Measurements from ENCODE around the gene ALPG. TPM values are rescaled to one million over a fixed set of nuclear protein-coding genes. Genes with fewer than 3 reads are reported as not detected.
"Not testable (repeated sequence)": the region's sequence is repeated elsewhere in the genome, so short reads cannot be mapped to it uniquely, and the experiment has no call there.

Gene ALPG
- not detected for total RNA-seq
- long read RNA-seq = 0 reads

DNA sequence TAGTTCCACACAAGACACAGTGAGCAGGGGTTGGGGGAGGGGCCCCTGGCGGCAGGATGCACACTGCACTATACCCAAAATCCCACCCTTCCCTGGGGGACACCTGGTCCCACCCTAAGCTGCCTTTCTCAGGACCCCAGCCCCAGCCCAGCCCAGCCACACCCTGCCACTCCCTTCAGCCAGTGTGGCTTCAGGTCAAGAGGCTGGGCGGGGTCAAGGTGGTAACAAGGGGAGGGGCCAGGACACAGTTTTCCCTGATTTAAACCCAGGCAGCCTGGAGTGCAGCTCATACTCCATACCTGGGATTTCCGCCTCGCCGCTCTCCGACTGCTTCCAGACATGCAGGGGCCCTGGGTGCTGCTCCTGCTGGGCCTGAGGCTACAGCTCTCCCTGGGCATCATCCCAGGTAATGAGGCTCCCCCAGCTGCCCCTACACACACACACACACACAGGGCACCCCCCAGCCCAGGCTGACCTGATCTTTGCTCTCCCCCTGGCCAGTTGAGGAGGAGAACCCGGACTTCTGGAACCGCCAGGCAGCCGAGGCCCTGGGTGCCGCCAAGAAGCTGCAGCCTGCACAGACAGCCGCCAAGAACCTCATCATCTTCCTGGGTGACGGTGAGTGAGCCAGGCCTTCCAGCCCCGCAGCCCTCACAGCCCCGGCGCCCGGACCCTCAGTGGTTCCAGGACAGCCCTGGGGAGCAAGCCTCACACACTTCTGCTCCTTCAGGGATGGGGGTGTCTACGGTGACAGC is at the start of gene ALPG:
ALPG (plus strand) TSS at position 289 of the 755 bp plus-strand sequence; CDS start at position 340, 51 bp downstream.
- intact Hi-C loops (cut with micrococcal nuclease) = no loop called here
- ATAC-seq (no peak), DNase-seq (no peak)

DNA sequence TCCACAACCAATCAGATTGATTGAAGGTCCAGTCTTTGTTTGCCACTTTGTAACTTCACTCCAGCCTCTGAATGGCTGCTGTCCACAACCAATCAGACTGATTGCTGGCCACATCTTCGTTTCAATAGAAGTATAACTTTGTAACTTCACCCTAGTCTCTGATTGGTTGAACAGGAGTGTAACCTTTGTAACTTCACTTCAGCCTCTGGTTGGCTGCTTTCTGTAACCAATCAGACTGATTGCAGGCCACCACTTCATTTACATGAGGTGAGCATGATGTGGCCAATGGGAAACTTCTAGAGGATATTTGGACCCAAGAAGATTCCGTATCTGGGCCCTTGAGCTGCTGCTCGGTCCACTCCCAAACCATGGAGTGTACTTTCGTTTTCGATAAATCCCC is 45.0 kb upstream of the ALPG start:
- intact Hi-C loops (cut with micrococcal nuclease) = no loop called here
- ATAC-seq = no peak
- no peak for DNase-seq

DNA sequence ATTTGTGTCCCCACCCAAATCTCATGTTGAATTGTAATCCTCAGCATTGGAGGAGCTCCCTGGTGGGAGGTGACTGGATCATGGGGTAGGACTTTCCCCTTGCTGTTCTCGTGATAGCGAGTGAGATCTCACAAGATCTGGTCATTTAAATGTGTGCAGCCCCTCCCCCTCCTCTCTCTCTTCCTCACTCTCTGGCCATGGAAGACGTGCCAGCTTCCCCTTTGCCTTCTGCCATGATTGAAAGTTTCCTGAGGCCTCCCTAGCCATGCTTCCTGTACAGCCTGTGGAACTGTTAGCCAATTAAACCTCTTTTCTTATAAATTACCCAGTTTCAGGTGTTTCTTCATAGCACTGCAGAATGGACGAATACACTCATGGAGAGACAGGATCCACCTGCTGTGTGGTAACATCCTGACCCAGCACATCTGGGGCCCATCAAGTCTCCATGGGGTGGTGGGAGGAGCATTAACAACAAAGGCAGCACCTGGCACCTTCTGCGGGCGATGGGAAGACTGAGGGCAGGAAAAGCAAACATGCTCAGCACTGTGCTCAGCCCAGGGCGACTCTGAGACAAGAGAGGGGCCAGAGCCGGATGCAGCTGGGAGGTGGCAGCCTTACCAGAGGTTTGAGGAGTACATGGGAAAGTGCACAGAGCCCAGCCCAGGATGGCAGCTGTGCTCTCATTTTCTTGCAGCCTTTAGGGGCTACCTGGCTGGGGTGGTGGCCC is 44.3 kb upstream of the ALPG start:
- ATAC-seq = no peak
- no peak for DNase-seq
- intact Hi-C loops (cut with micrococcal nuclease) = no loop called here

DNA sequence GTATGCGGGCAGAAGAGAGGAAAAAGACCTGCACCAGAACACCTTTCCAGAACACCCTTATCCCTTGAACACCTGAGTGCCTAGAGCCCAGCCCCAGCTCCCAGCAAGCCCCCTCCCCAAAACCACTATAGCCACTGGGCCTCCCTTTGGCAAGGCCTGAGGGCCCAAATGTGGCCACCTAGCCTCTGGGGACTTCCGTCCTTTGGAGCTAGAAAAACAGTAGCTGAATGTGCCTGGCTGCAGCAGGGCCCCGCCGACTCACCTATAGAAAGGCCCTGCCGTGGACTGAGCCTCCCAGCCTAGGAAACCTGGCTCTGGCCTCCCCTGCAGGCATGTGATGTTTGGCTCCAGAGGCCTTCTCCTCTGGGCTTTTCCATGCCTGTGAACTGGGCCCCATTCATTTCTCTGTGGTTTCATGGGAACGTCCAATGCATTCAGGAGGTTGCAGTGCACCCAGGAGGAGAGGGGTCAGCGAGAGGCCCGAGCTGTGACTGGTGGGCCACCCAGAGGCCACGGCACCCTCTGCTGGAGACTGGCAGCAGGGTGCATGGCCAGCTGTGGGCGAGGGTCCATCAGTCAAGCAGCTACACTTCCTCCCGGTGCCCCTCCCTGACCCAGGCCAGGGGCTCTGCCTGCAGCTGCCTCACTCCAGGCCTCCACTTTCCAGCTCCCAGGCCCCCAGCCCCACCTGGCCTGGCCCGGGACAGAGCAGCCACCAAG is 43.4 kb upstream of the ALPG start:
- DNase-seq; ATAC-seq; intact Hi-C loops (cut with micrococcal nuclease): not testable (repeated sequence)

DNA sequence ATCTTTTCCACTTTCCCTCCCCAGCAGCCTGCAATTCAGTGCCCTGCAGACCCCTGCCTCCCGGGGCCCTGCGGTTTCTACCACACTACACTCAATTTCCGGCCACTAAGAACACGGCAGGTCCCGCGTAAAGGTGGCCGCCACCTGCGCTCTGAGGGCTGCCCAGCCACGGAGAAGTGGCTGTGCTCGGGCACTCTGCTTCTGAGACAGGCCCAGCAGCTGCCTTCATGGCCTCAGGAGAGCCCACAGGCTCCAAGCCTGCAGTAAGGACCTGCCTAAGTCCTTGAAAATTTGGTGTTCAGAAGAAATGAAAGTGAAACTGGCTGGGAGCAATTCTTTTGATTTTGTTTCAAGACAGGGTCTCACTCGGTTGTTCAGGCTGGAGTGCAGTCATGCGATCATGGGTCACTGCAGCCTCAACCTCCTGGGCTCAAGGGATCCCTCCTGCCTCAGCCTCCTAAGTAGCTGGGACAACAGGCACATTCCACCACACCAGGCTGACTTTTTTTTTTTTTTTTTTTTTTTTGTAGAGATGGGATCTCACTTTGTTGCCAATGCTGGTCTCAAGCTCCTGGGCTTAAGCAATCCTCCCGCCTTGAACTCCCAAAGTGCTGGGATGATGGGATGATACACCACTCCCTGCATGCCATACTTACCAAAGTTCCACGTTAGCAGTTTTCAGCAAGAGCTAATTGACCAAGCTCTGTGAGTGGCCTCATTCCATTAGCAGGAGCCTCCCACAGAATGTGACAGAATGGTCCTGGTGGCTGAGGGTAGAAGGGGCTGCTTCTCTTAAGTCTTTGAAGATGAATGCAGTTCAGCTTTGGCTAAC is 42.6 kb upstream of the ALPG start:
- DNase-seq (no peak), ATAC-seq (no peak)
- intact Hi-C loops (cut with micrococcal nuclease) = no loop called here

DNA sequence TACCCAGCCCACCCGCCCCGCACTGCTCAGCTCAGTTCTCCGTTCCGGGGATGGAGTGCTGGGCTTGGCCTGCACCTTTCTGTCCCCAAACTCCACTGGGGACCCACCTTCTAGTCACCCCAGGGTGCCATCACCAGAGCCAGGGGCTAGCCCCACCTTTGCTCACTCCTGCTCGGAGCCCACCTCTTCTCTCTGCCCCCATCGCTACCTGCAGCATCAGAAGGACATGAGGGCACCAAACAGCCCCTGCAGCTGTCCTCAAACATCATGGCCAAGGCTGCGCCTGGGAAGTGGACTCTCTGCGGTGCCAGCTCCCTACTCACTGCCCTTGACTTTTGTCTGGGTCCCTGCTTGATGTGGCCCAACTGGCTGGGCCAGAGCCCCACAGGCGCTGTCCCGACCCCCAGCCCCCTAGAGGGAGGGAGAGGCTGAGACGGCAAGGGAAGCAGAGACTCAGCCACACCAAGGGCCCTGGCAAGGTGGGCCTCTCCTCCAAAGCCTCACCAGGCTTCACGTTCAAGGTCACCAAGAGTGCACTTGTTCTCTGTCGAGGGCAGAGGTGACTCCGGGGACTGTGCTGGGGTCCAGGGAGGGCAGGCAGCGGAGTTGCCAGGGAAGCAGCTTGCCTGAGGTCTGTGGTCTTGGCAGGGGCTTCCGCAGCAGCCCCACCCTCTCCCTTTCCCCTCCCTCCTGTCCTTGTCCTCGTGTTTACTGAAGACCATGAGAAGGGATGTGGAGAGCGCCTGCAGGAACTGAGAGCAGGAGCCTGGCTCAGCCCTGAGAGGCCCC is 41.6 kb upstream of the ALPG start:
- ATAC-seq; DNase-seq; intact Hi-C loops (cut with micrococcal nuclease): not testable (repeated sequence)

DNA sequence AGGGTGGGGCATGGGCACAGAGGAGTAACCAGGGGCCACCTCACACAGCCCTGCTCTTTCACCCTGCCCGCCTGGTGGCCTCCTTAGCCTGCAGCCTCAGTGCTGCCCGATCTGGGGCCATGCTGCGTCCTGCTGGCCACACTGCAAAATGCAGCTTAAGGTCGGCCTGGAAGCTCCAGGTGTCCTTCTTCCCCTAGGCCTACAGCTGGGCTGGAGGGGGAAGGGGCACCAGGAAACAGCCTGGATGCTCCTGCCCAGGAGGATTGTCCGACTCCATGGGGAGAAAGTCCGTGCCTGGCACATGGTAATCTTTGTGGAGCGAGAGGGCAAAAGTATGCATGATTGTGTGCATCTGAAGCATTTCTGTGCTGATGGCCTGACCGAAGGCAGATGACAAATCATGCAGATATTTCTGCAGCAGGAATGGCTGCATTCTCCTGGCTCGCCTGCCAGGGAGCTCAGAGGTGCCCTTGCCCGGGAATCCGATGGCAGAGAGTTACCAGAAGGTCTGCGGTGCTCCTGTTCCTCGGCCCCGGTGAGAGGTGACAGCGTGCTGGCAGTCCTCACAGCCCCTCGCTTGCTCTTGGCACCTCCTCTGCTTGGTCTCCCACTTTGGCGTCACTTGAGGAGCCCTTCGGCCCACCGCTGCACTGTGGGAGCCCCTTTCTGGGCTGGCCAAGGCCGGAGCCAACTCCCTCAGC is 40.9 kb upstream of the ALPG start:
- ATAC-seq (peak; percentile 59), DNase-seq (no peak)
- intact Hi-C loops (cut with micrococcal nuclease) = no loop called here

DNA sequence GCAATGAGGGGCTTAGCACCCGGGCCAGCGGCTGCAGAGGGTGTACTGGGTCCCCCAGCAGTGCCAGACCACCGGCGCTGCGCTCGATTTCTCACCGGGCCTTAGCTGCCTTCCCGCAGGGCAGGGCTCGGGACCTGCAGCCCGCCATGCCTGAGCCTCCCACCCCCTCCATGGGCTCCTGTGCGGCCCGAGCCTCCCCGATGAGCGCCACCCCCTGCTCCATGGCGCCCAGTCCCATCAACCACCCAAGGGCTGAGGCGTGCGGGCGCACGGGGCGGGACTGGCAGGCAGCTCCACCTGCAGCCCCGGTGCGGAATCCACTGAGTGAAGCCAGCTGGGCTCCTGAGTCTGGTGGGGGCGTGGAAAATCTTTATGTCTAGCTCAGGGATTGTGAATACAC is 40.2 kb upstream of the ALPG start:
- DNase-seq; ATAC-seq; intact Hi-C loops (cut with micrococcal nuclease): not testable (repeated sequence)

DNA sequence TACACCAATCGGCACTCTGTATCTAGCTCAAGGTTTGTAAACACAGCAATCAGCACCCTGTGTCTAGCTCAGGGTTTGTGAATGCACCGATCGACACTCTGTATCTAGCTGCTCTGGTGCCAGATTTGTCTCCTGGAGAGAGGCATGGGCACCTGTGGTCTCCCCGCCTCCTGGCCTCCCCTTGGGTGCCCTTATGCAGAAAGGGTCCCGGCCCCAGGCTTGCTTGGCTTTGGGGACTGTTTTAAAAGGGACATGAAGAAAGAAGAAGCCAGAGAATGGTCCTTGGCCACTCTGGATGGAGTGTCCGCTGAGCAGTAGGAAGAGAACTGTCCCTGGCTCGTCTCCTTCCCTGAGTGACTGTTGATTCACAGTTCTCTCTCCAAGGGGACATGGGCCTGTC is 39.6 kb upstream of the ALPG start:
- ATAC-seq = no peak
- no peak for DNase-seq
- intact Hi-C loops (cut with micrococcal nuclease) = no loop called here

DNA sequence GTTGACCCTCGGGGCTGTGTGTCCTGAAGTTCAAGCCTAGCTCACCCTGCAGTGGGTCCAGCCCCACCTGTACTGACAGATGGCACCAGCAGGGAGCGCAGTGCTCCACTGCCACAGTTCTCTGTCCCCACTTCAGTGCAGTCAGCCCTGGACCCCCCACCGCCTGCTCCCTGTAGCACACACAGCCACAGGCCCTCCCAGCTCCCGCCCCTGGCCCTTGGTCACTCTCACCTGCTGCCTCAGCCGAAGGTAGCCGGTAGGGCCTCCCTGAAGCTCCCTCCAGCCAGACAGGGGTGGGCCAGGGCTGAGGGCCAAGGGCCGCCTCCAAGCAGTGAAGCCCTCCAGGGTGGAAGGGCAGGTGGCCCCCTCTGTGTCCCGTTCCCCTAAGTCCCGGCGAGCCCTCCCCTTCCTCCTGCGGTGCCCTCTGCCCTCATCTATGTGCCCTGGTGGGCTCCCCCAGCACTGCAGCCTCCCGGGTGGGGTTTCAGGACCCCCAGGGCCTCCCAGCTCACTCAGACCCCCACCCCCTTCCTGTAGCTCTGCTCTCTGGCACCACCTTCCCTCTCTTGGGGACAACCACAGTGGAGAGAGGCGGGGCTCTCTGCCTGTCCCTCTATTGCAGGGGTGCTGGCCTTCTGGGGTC is 38.9 kb upstream of the ALPG start:
- intact Hi-C loops (cut with micrococcal nuclease) = no loop called here
- ATAC-seq (no peak), DNase-seq (no peak)

DNA sequence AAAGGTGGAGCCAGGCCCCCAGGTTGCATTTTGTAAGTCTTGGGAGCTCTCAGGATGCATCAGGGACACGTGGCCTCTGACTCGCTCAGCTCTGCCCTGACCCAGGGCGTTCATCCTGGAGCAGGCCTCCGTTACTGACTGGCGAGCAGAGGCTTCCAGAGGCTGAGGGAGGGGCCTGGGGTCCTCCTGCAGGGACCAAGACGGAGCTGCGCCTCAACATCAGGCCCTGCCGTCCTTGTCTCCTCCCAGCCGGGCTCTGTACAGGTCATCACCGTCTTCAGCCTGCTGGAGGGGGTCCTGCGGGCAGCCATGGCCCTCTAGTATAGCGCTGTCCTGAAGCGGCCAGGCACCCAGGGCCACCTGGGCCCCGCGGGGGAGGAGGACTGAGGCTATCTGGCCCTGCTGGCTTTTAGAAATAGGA is 38.3 kb upstream of the ALPG start:
- DNase-seq (no peak), ATAC-seq (no peak)
- intact Hi-C loops (cut with micrococcal nuclease) = no loop called here

DNA sequence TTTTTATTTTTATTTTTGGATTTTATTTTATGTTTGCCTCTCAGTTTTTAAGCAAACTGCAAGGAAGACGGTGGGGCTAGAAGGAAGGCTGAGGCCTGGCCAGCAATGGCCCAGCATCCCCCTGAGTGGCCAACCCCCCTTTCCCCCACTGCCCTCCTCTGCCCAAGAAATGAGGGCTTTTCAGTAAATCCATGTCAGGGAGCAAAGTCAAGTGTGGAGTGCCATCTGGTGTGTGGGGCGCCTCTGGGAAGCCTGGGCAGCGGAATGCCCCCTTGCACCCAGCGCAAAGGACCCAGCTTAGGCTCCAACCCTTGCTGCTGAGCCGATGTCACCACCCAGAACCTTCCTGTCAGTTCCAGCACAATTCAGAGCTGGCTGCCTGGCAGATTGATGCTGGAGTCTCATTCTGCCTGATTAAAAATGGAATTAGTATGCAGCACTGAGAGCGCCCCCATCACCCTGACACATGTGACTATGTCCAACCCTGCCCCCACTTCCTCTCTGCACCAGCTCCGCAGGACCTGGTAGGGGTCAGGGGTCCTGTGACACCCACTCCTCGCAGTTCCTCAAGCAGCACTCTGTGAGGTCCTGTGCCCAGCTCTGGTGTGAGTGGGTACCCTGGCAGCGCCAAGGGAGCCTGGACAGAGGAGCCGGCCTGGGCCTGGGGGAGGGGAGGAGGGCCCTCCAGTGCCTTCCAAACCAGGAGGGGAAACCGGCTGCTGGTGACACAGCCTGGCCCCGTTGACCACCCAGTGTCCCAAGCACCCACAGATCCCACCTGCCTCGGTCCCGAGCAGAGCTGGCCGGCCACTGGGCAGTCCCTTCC is 37.3 kb upstream of the ALPG start:
- intact Hi-C loops (cut with micrococcal nuclease) = no loop called here
- no peak for ATAC-seq
- DNase-seq = no peak

DNA sequence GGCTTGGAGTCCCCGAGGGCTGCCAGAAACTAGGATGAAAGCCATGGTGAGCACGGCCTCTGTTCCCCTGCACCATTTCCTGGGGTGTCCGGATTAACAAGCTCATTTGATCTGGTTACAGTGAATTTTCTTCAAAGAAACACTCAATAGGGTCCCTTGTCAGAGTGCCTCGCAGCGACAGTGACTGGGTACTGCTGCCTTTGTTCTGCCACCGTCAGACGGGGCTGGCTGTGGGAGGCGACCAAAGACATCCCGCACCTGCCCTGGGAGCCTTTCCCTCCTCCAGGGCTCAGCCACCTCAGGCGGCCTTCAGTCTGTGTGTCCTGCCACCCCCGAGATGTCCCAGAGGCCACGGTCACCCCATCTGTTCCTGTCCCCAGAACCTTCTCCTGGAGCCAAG is 36.6 kb upstream of the ALPG start:
- ATAC-seq; intact Hi-C loops (cut with micrococcal nuclease); DNase-seq: not testable (repeated sequence)

DNA sequence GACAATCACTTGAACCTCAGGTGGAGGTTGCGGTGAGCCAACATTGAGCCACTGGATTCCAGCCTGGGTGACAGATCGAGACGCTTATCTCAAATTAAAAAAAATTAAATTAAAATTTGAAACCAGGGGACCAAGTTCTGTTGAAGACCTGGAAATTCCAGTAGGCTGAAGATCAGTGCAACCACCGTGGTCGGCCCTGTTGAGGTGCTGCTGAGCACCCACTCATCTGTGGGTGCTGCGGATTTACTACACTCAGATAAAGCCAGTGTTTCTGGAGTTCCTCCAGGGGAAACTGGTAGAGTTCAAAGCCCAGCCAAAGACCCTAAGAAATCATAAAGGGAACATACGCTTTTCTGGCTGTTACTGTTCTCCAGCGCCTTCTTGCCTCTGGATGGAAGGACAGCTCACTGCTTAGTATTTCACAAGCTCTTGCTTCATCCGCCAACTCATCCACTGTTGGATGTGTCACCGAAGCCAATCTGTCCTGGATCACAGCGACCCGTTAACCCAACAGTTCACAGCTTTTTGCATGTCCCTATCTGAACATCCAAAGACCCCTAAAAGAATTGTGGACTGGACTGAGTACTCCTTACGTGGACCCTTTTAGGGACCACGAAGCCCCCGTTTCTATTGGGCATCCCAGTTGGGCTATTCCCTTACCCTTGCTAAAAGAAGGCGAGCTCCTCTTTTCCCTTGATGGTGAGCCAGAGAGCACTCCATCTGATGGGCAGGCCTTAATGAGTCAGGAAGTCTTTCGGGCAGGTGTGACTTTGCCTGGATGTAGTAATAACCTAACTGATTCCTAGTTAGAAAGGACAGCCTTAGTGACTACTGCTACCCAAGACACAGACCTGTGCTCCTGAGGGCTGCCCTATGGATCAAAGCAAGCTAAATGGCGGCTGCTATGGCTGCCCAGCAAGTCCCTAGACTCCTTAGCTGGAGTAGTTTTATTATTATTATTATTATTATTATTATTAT is 34.1 kb upstream of the ALPG start:
- intact Hi-C loops (cut with micrococcal nuclease) = no loop called here
- no peak for ATAC-seq
- no peak for DNase-seq

DNA sequence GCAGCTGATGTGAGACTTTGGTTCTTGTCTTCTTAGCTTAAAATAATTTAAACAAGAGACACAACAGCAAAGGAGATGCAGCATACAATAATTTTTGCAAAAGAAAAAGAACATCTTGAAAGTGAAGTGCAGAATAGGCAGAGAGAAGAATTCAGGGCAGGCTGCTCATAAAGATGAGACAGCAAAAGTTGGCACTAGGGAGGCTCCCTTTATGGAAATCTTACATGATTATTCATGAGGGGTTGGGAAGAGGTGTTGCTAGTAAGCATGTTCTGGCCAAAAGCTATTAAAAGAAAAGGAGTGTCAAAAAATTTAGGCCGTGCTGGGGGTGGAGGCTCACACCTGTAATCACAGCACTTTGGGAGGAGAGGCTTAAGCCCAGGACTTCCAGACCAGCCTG is 32.3 kb upstream of the ALPG start:
- ATAC-seq (no peak), DNase-seq (no peak)
- intact Hi-C loops (cut with micrococcal nuclease) = no loop called here

Measured in left ventricle myocardium superior (tissue), 1 donor.